GM23248 (cell line): ENCODE data around the gene MRE11. TPM values are rescaled to one million over a fixed set of nuclear protein-coding genes. Genes with fewer than 3 reads are reported as not detected.

Experiments
- DNase-seq: peaks from one replicate; pipeline ENCODE4 v3.0.0-alpha.2; 2015
- H2AFZ ChIP-seq: fragments of 200-600 bp; sonication (generic); 2 replicates; pipeline ENCODE4 v1.6.1; 2016; ENCODE audit warnings: antibody characterized with exemption
- H3F3A ChIP-seq: fragments of 200-600 bp; sonication (generic); 2 replicates; pipeline ENCODE4 v1.6.1; 2016; ENCODE audit warnings: mild to moderate bottlenecking, antibody characterized with exemption, mixed run types; ENCODE audit not compliant: insufficient read depth
- H3K27ac ChIP-seq: fragments of 200-600 bp; sonication (generic); 2 replicates; pipeline ENCODE4 v1.5.1; 2016; ENCODE audit warnings: mild to moderate bottlenecking
- H3K27me3 ChIP-seq: fragments of 200-600 bp; sonication (generic); replicated peaks from 2 replicates; pipeline ENCODE4 v1.6.1; 2016; ENCODE audit warnings: mild to moderate bottlenecking; ENCODE audit not compliant: insufficient read depth
- H3K36me3 ChIP-seq: fragments of 200-600 bp; sonication (generic); 2 replicates; pipeline ENCODE4 v1.6.1; 2016; ENCODE audit warnings: low read depth, mild to moderate bottlenecking
- H3K4me1 ChIP-seq: fragments of 200-600 bp; sonication (generic); 2 replicates; pipeline ENCODE4 v1.6.1; 2016; ENCODE audit warnings: mild to moderate bottlenecking; ENCODE audit not compliant: insufficient read depth
- H3K4me2 ChIP-seq: fragments of 200-600 bp; sonication (generic); one replicate; pipeline ENCODE4 v1.6.1; 2016; ENCODE audit warnings: mild to moderate bottlenecking; ENCODE audit not compliant: unreplicated experiment
- H3K4me3 ChIP-seq: fragments of 200-600 bp; sonication (generic); 2 replicates; pipeline ENCODE4 v1.5.1; 2016; ENCODE audit warnings: mild to moderate bottlenecking
- H3K79me2 ChIP-seq: fragments of 200-600 bp; sonication (generic); 2 replicates; pipeline ENCODE4 v1.6.1; 2016; ENCODE audit warnings: mild to moderate bottlenecking; ENCODE audit not compliant: insufficient read depth
- H3K9ac ChIP-seq: fragments of 200-600 bp; sonication (generic); 2 replicates; pipeline ENCODE4 v1.6.1; 2016; ENCODE audit warnings: mild to moderate bottlenecking
- H3K9me2 ChIP-seq: fragments of 200-600 bp; sonication (generic); 2 replicates; pipeline ENCODE4 v1.6.1; 2016; ENCODE audit warnings: mixed run types, mild to moderate bottlenecking, moderate library complexity; ENCODE audit not compliant: insufficient read depth
- H3K9me3 ChIP-seq: fragments of 200-600 bp; sonication (generic); one replicate; pipeline ENCODE4 v1.6.1; 2017; ENCODE audit warnings: low read depth
- H4K20me1 ChIP-seq: fragments of 200-600 bp; sonication (generic); 2 replicates; pipeline ENCODE4 v1.6.0; 2016; ENCODE audit not compliant: insufficient read depth
- EZH2 ChIP-seq: fragments of 200-600 bp; sonication (generic); IDR thresholded peaks from 2 replicates; pipeline ENCODE4 v1.6.1; 2018; ENCODE audit warnings: antibody characterized with exemption, mild to moderate bottlenecking; ENCODE audit not compliant: insufficient read depth, poor library complexity, severe bottlenecking
- EZH2phosphoT487 ChIP-seq: fragments of 200-600 bp; sonication (generic); IDR thresholded peaks from 2 replicates; pipeline ENCODE4 v1.6.1; 2018; ENCODE audit warnings: antibody characterized with exemption, moderate library complexity, mild to moderate bottlenecking, low read depth; ENCODE audit not compliant: insufficient read depth
- WGBS, 2 experiments: methylation state at CpG; one replicate each; pipeline ENCODE4 v1.1.6; 2015 to 2017; ENCODE audit warnings: low lambda C conversion rate in 2 of 2, low coverage in 1 of 2; ENCODE audit errors: missing lambda C conversion rate in 2 of 2; 5-methylcytosine and 5-hydroxymethylcytosine counted together
- in situ Hi-C: fragments of 300-500 bp; cut with MboI; formaldehyde crosslinking; loops from 2 replicates; pipeline ENCODE4 v1.15.0; 2020
- polyA plus RNA-seq: library from polyadenylated mRNA; unstranded; fragments of >200 nt; fragmentation: Nextera tagmentation; extraction: Ambion mirVana; gene quantifications from 2 replicates; pipeline ENCODE4 v1.2.1, GENCODE V29; 2016
- total RNA-seq: library from RNA; depleted of rRNA; stranded (reverse); fragments of >200 nt; shearing (Covaris generic); gene quantifications from 2 replicates; pipeline ENCODE4 v1.2.3, GENCODE V29; 2014

MRE11 gene
- total and polyA plus RNA-seq, 2 experiments from 2014 or later, result 10.6 to 15.6 TPM

GRCh38 chr11:94402355-94402754 is 91.3 kb downstream of the MRE11 start:
- no peak overlapping the region for H2AFZ ChIP-seq
- 0 out of 2 replicates have a peak overlapping the region, but pooled peaks have one; percentile 72 for H3K4me3 ChIP-seq
- H3K9me2 ChIP-seq, result no peaks in the 10 kb centered on the region
- no peaks in the 10 kb centered on the region for H3K79me2 ChIP-seq
- no peak for TF ChIP-seq EZH2
- TF ChIP-seq EZH2phosphoT487, result no peak
- H4K20me1 ChIP-seq, result no peaks in the 10 kb centered on the region
- peaks cover 36% of the 10 kb centered on the region for H3K27me3 ChIP-seq
- H3K4me1 ChIP-seq, result no peaks in the 10 kb centered on the region
- H3K9me3 ChIP-seq, result no peaks in the 10 kb centered on the region
- no peaks in the 10 kb centered on the region for H3K36me3 ChIP-seq
- no peak overlapping the region for H3K27ac ChIP-seq
- no peaks in the 10 kb centered on the region for H3F3A ChIP-seq
- peak; percentile 5 for DNase-seq
- peak overlapping the region; percentile 69 for H3K4me2 ChIP-seq
- H3K9ac ChIP-seq, result no peak overlapping the region
- WGBS, 2 experiments, result 0 to 5% methylated on average over 1 of the region's 1 CpG
- in situ Hi-C loops, result no loop called here

GRCh38 chr11:94401773-94402265 is 91.8 kb downstream of the MRE11 start:
- H2AFZ ChIP-seq, result peak overlapping the region; percentile 69; the same call in 1 of the 2 replicates
- no peak overlapping the region for H3K9ac ChIP-seq
- peaks cover 36% of the 10 kb centered on the region for H3K27me3 ChIP-seq

GRCh38 chr11:94400839-94401772 is 92.5 kb downstream of the MRE11 start, which contains the start of gene GPR83:
TSS of gene GPR83 (minus strand) at chr11:94401419. CDS start at chr11:94401247, 172 bp downstream.
- whole genome bisulfite sequencing, 2 experiments, result 4 to 5% methylated on average over 54 to 70 of the region's 73 CpGs
- Histone ChIP-seq H4K20me1 (no peaks in the 10 kb centered on the region), H3K9me3 (no peaks in the 10 kb centered on the region), H2AFZ (peak within 1 kb of the TSS; percentile 69), H3K9ac (no peak within 1 kb of the TSS), H3F3A (no peaks in the 10 kb centered on the region), H3K9me2 (no peaks in the 10 kb centered on the region), H3K27ac (no peak within 1 kb of the TSS), H3K4me2 (peak within 1 kb of the TSS; percentile 69), H3K4me1 (no peaks in the 10 kb centered on the region), H3K27me3 (peaks cover 36% of the 10 kb centered on the region), H3K36me3 (no peaks in the 10 kb centered on the region), H3K4me3 (peak within 1 kb of the TSS; percentile 72), H3K79me2 (no peaks in the 10 kb centered on the region)
- TF ChIP-seq EZH2phosphoT487, result no peak
- TF ChIP-seq EZH2, result peak; percentile 89
- peak; percentile 49 for DNase-seq
- in situ Hi-C loops, result no loop called here

More at GRCh38 chr11:94401773-94402265, 91.8 kb downstream of the MRE11 start:
- no peak overlapping the region for H3K27ac ChIP-seq
- H3K79me2 ChIP-seq, result no peaks in the 10 kb centered on the region
- TF ChIP-seq EZH2 (no peak), EZH2phosphoT487 (no peak)
- no peaks in the 10 kb centered on the region for H3K9me3 ChIP-seq
- H3F3A ChIP-seq, result no peaks in the 10 kb centered on the region
- H3K9me2 ChIP-seq, result no peaks in the 10 kb centered on the region
- peak overlapping the region; percentile 72 for H3K4me3 ChIP-seq
- DNase-seq, result no peak
- in situ Hi-C loops, result no loop called here
- WGBS, 2 experiments, result 19 to 27% methylated on average over 10 of the region's 10 CpGs
- no peaks in the 10 kb centered on the region for H3K36me3 ChIP-seq
- H4K20me1 ChIP-seq, result no peaks in the 10 kb centered on the region
- H3K4me2 ChIP-seq, result peak overlapping the region; percentile 69
- H3K4me1 ChIP-seq, result no peaks in the 10 kb centered on the region

- in situ Hi-C loops, result no loop called here
- Histone ChIP-seq H3F3A (no peaks in the 10 kb centered on the region), H3K79me2 (no peaks in the 10 kb centered on the region), H3K4me1 (no peaks in the 10 kb centered on the region), H3K4me3 (peak overlapping the region; percentile 72), H3K27me3 (peaks cover 36% of the 10 kb centered on the region), H3K4me2 (peak overlapping the region; percentile 69), H2AFZ (no peak overlapping the region), H3K9ac (no peak overlapping the region), H3K9me2 (no peaks in the 10 kb centered on the region), H3K9me3 (no peaks in the 10 kb centered on the region), H3K27ac (no peak overlapping the region), H3K36me3 (no peaks in the 10 kb centered on the region), H4K20me1 (no peaks in the 10 kb centered on the region)
- 24 to 29% methylated on average over 4 of the region's 4 CpGs for WGBS, 2 experiments
- no peak for DNase-seq
- TF ChIP-seq EZH2phosphoT487, result no peak
- TF ChIP-seq EZH2, result no peak
Measured at GRCh38 chr11:94400457-94400838, 93.2 kb downstream of the MRE11 start.
